Endothelial cell of umbilical vein (primary cell): ENCODE results near the gene NDST4. TPM values are rescaled to one million over a fixed set of nuclear protein-coding genes. Genes with fewer than 3 reads are reported as not detected.

Experiments
- BruUV-seq: library from RNA; stranded (reverse); fragments of 400-500 nt; replicated peaks from 2 replicates; lab custom pipeline; 2021; lab: Mats Ljungman, UMichigan
- CTCF ChIA-PET: fragments of 300-600, 350-600 bp; sonication (Branson Sonifier 250); formaldehyde crosslinking; loops from one replicate; lab custom pipeline; 2021; ENCODE audit warnings: antibody characterized with exemption, inconsistent platforms; lab: Charles Lee
- POLR2A ChIA-PET: fragments of 300-600, 350-600 bp; sonication (Branson Sonifier 250); formaldehyde crosslinking; loops from one replicate; lab custom pipeline; 2021; ENCODE audit warnings: antibody characterized with exemption, inconsistent platforms; lab: Charles Lee
- DNase-seq: peaks from one replicate; pipeline ENCODE4 v3.0.0-alpha.2; 2011; ENCODE audit warnings: low read depth, low spot score
- FAIRE-seq: peaks from 2 replicates; lab custom pipeline; 2011; peaks lifted over from hg19 to GRCh38; lab: Jason Lieb, UNC
- H2AFZ ChIP-seq: 2 replicates; pipeline ENCODE4 v1.6.0; 2012; ENCODE audit warnings: low read depth, low read length, control low read depth, inconsistent platforms
- H3K27ac ChIP-seq: 2 replicates; pipeline ENCODE4 v1.5.1; 2011; ENCODE audit warnings: low read depth, mild to moderate bottlenecking, control low read depth, low read length, moderate library complexity; ENCODE audit not compliant: insufficient read depth
- H3K27me3 ChIP-seq, 2 experiments: 2 replicates each; pipeline versions ENCODE4 v1.6.0 to v1.6.1; 2011; ENCODE audit warnings: low read length in 2 of 2, mixed read lengths in 1 of 2; ENCODE audit not compliant: control insufficient read depth in 2 of 2, insufficient read depth in 2 of 2
- H3K36me3 ChIP-seq, 2 experiments: 2 replicates in 1 of 2; 3 replicates in 1 of 2; pipeline ENCODE4 v1.5.1; 2011; ENCODE audit warnings: low read length in 2 of 2, mild to moderate bottlenecking in 1 of 2, moderate library complexity in 1 of 2; ENCODE audit not compliant: control insufficient read depth in 2 of 2, insufficient read depth in 2 of 2; ENCODE audit errors: extremely low read depth in 1 of 2
- H3K4me1 ChIP-seq: 3 replicates; pipeline ENCODE4 v1.5.1; 2011; ENCODE audit warnings: mild to moderate bottlenecking, low read length; ENCODE audit not compliant: control insufficient read depth, insufficient read depth; ENCODE audit errors: extremely low read depth
- H3K4me2 ChIP-seq: 2 replicates; pipeline ENCODE4 v1.6.1; 2011; ENCODE audit warnings: low read length, control low read depth, mixed read lengths; ENCODE audit not compliant: insufficient read depth
- H3K4me3 ChIP-seq, 3 experiments: fragments of 200-600 bp in 1 of 3; sonication (generic), shearing (Covaris generic) in 1 of 3; replicated peaks in 1 of 3; 2 replicates each; pipeline ENCODE4 v1.5.1; 2011 to 2016; ENCODE audit warnings: control low read depth in 3 of 3, low read length in 3 of 3, mild to moderate bottlenecking in 2 of 3, inconsistent platforms in 1 of 3, low read depth in 1 of 3, moderate library complexity in 1 of 3; ENCODE audit not compliant: insufficient read depth in 1 of 3
- H3K79me2 ChIP-seq: 2 replicates; pipeline ENCODE4 v1.6.0; 2012; ENCODE audit warnings: low read length, inconsistent platforms; ENCODE audit not compliant: control insufficient read depth, insufficient read depth
- H3K9ac ChIP-seq: replicated peaks from 2 replicates; pipeline ENCODE3; 2011; ENCODE audit warnings: low read length, control low read depth; ENCODE audit not compliant: insufficient read depth; ENCODE audit errors: extremely low read depth
- H3K9me1 ChIP-seq: replicated peaks from 3 replicates; pipeline ENCODE4 v1.6.0; 2011; ENCODE audit warnings: mild to moderate bottlenecking, low read length; ENCODE audit not compliant: control insufficient read depth, insufficient read depth; ENCODE audit errors: extremely low read depth
- H3K9me3 ChIP-seq: replicated peaks from 2 replicates; pipeline ENCODE4 v1.5.1; 2012; ENCODE audit warnings: low read length, inconsistent platforms; ENCODE audit not compliant: control insufficient read depth, insufficient read depth
- H4K20me1 ChIP-seq: replicated peaks from 2 replicates; pipeline ENCODE3; 2011; ENCODE audit warnings: mild to moderate bottlenecking, low read length; ENCODE audit not compliant: control insufficient read depth, insufficient read depth; ENCODE audit errors: extremely low read depth
- CTCF ChIP-seq, 2 donors: IDR thresholded peaks; 1 replicate in 1 of 2; 2 replicates in 1 of 2; pipeline ENCODE4 v1.5.1; 2011; ENCODE audit warnings: low read length in 2 of 2, mild to moderate bottlenecking in 2 of 2, moderate library complexity in 2 of 2, control low read depth in 1 of 2, inconsistent platforms in 1 of 2, low read depth in 1 of 2; ENCODE audit not compliant: insufficient read depth in 1 of 2; ENCODE audit errors: extremely low read depth in 1 of 2
- EZH2 ChIP-seq: IDR thresholded peaks from 2 replicates; pipeline ENCODE4 v1.6.1; 2012; ENCODE audit warnings: borderline replicate concordance, low read depth, mild to moderate bottlenecking, moderate library complexity, low read length, inconsistent platforms; ENCODE audit not compliant: severe bottlenecking
- FOS ChIP-seq: IDR thresholded peaks from 2 replicates; pipeline ENCODE4 v1.6.1; 2011; ENCODE audit warnings: mild to moderate bottlenecking, low read length, moderate library complexity, borderline replicate concordance; ENCODE audit not compliant: insufficient read depth
- GATA2 ChIP-seq: IDR thresholded peaks from 2 replicates; pipeline ENCODE4 v1.7.0; 2011; ENCODE audit warnings: low read depth, mild to moderate bottlenecking, moderate library complexity, mixed read lengths, low read length; ENCODE audit not compliant: insufficient read length, insufficient read depth
- JUN ChIP-seq: IDR thresholded peaks from 2 replicates; pipeline ENCODE4 v1.6.1; 2011; ENCODE audit warnings: borderline replicate concordance, low read depth; ENCODE audit not compliant: insufficient read length, insufficient read depth
- MAX ChIP-seq: IDR thresholded peaks from 2 replicates; pipeline ENCODE4 v1.6.1; 2011; ENCODE audit not compliant: insufficient read depth, insufficient read length
- MYC ChIP-seq: IDR thresholded peaks from one replicate; pipeline ENCODE4 v1.6.1; 2011; ENCODE audit warnings: mild to moderate bottlenecking, low read depth, low read length
- POLR2A ChIP-seq: IDR thresholded peaks from 2 replicates; pipeline ENCODE4 v1.6.1; 2012; ENCODE audit warnings: low read depth, mild to moderate bottlenecking, control low read depth, low read length
- POLR2AphosphoS5 ChIP-seq: IDR thresholded peaks from 2 replicates; pipeline ENCODE4 v1.6.1; 2012; ENCODE audit warnings: low read depth, mild to moderate bottlenecking, control low read depth, low read length, moderate library complexity; ENCODE audit not compliant: insufficient read depth
- dilution Hi-C: fragments of 300-500 bp; cut with MboI; formaldehyde crosslinking; loops from one replicate; pipeline ENCODE4 v1.15.0; 2019; ENCODE audit warnings: low sequenced_read_pairs; ENCODE audit not compliant: extremely low pct_ligation_motif_present
- intact Hi-C: fragments of 100-400 bp; cut with micrococcal nuclease; formaldehyde crosslinking; loops from one replicate; pipeline ENCODE4 v1.10.0; 2022
- polyA plus RNA-seq, 4 experiments: library from polyadenylated mRNA; depleted of rRNA in 3 of 4; stranded (reverse) in 3 of 4; unstranded in 1 of 4; fragments of >200 nt; gene quantifications; 2 replicates each; pipeline versions ENCODE4 v1.2.1 to v1.2.3, GENCODE V29; 2011 to 2012; ENCODE audit warnings: missing spikeins in 1 of 4
- total RNA-seq: library from RNA; stranded (reverse); gene quantifications from 2 replicates; pipeline ENCODE4 v1.2.3, GENCODE V29; 2021

NDST4 gene
- total and polyA plus RNA-seq, 2 donors (not counting 3 experiments of a cell fraction or from before 2014, with no cell fraction given) = not detected

- H3K4me3 ChIP-seq = no peak overlapping the region
- no peaks in the 10 kb centered on the region for H3K4me1 ChIP-seq
- intact Hi-C loops = no loop called here
- H3K27me3 ChIP-seq = no peaks in the 10 kb centered on the region
- no peak for DNase-seq
- no TSS peak for BruUV-seq
- no peaks in the 10 kb centered on the region for H3K79me2 ChIP-seq
- no peak for FAIRE-seq
- CTCF ChIA-PET = no interaction called here
- H3K9me1 ChIP-seq = no peaks in the 10 kb centered on the region
- H3K9ac ChIP-seq = no peak overlapping the region
- no peaks in the 10 kb centered on the region for H4K20me1 ChIP-seq
- peaks cover 2% of the 10 kb centered on the region for H3K9me3 ChIP-seq
- H3K4me2 ChIP-seq = no peak overlapping the region
- POLR2A ChIA-PET = no interaction called here
- no peaks in the 10 kb centered on the region for H3K36me3 ChIP-seq
- dilution Hi-C loops = no loop called here
- H2AFZ ChIP-seq = no peak overlapping the region
- TF ChIP-seq POLR2A (no peak), POLR2AphosphoS5 (no peak), GATA2 (no peak), MAX (no peak), JUN (no peak), EZH2 (no peak), FOS (no peak), CTCF (IDR thresholded peaks at IDR 0.05; ENCODE audit: extremely low read depth in 1 of 2, insufficient read depth in 1 of 2, low read depth in 1 of 2, low read length in 2 of 2) (no peak), MYC (no peak)
- no peak overlapping the region for H3K27ac ChIP-seq
Observed at GRCh38 chr4:114921191-114921590, 192.2 kb downstream of the NDST4 start.
